Measurements from ENCODE around the gene CFAP45.

GRCh38 chr1:159848326-159848725, 51.6 kb downstream of the CFAP45 start:
- no peak for TF ChIP-seq EZH2 (IDR thresholded peaks at IDR 0.05; ENCODE audit: low read depth, unreplicated experiment)
- TF ChIP-seq JUNB (IDR thresholded peaks at IDR 0.05; ENCODE audit: unreplicated experiment), result no peak
- TF ChIP-seq CTCF (conservative IDR thresholded peaks at IDR 0.05; ENCODE audit: low read depth in 2 of 2), result no peak
- no peak for TF ChIP-seq ETS1 (IDR thresholded peaks at IDR 0.05)
- TF ChIP-seq EZH2phosphoT487 (IDR thresholded peaks at IDR 0.05; ENCODE audit: unreplicated experiment), result no peak
- no peak for TF ChIP-seq CREB1 (CRISPR knock-in tag; IDR thresholded peaks at IDR 0.05; ENCODE audit: low read depth)
- TF ChIP-seq REST (IDR thresholded peaks at IDR 0.05; ENCODE audit: unreplicated experiment), result no peak
- TF ChIP-seq ZNF114 (CRISPR knock-in tag; IDR thresholded peaks at IDR 0.05), result no peak
- no peak for TF ChIP-seq POLR2AphosphoS5 (IDR thresholded peaks at IDR 0.05; ENCODE audit: low read depth)

All from GM23338 (cell line).